CD4-positive, alpha-beta T cell treated with Interleukin-17A for 4 hours (primary cell): ENCODE measurements around the gene MRPL57.
"Not testable (repeated sequence)": the region's sequence is repeated elsewhere in the genome, so short reads cannot be mapped to it uniquely, and the experiment has no call there.

ENCODE experiments used
- DNase-seq: peaks from one replicate; pipeline ENCODE4 v3.0.0-alpha.2; 2020; ENCODE audit warnings: mixed read lengths

MRPL57 gene

DNA sequence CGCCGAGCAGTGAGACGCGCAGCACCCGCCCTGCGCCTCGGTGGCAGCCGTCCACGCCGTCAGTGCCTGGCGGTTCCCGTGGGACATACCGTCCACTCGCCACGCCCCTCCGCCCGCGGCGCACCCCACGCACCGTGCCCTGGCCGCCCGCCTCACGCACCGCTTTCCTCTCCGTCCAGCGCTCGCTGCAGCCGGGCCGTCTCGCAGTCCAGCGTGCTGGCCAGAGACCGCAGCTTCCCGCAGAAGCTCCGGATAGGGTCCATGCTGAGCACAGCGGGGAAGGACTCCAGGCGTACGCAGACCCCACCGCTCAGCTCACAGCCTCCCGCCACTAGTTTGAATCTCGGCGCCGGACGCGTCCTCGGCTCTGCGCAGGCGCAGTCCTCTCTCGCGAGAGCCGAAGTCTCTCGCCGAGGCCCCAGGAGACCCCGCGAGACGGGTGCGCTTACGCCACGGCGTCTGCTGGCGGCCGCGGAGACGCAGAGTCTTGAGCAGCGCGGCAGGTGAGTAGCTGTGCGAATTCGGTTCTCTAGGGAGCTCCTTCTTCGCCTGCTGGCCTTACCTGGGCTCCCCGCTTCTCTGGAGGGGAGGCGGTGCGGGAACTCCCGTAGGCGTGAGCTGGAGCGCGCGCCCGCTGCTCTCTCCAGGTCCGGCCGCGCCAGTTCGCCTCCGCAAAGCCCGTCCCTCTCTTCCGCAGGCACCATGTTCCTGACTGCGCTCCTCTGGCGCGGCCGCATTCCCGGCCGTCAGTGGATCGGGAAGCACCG is at the start of gene MRPL57, which contains the start of gene SKA3:
Gene MRPL57 (plus strand): TSS at position 444 of the 767 bp plus-strand sequence. CDS start 259 bp downstream, at position 703.
Gene SKA3 (minus strand): TSS at position 338 of the 767 bp plus-strand sequence. CDS start 75 bp downstream, at position 263.
- DNase-seq, result peak; percentile 92

DNA sequence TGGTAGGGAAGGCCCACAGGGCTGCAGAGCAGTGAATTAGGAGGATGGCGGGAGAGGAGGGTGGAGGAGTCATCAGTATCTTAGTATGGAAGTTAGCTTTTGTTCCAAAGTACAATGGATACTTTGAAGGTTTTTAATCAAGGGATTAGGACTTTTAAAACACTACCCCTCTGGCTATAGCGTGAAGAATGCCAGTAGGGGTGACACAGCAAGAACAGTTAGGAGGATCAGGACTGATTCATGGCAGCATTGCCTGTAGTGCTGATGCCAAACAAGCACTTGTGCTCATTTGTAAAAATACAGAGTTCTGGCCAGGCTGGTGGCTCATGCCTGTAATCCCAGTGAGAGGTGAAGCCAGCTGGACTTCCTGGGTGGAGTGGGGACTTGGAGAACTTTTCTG is 46.3 kb upstream of the MRPL57 start:
- DNase-seq, result no peak

DNA sequence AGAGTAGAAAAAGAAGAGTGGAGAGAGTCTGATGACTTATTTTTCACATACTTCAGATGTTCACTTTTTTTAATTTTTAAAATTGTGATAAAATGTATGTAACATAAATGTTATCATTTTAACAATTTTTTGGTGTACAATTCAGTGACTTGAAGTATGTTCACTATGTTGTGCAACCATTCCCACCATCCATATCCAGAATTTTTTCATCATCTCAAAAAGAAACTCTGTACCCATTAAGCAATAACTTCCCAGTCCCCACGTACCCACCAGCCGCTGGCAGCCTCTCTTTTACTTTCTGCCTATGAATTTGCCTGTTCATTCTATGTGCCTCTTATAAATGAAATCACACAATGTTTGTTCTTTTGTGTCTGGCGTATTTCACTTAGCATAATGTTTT is 43.4 kb upstream of the MRPL57 start:
- DNase-seq, result no peak

DNA sequence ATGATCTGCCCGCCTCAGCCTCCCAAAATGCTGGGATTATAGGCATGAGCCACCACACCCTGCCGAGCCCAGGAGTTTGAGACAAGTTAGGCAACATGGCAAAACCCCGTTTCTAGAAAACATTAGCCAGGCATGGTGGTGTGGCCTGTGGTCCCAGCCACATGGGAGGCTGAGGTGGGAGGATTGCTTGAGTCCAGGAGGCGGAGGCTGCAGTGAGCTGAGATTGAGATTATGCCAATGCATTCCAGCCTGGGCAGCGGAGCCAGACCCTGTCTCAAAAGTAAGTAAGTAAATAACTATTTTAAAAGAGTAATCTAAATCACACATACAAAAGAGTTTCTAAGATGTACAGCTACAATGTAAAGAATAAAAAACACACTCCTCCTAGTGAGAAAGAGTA is 42.0 kb upstream of the MRPL57 start:
- DNase-seq, result no peak

DNA sequence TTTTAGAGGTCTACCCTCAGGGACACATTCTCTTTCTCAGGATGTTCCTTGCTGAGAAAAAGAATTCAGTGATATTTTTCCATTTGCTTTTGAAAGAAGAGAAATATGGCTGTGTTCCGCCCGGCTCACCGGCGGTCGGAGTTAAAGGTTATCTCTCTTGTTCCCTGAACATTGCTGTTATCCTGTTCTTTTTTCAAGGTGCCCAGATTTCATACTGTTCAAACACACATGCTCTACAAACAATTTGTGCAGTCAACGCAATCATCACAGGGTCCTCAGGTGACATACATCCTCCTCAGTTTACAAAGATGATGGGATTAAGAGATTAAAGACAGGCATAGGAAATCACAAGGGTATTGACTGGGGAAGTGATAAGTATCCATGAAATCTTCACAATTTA is 40.6 kb upstream of the MRPL57 start:
- not testable (repeated sequence) for DNase-seq

DNA sequence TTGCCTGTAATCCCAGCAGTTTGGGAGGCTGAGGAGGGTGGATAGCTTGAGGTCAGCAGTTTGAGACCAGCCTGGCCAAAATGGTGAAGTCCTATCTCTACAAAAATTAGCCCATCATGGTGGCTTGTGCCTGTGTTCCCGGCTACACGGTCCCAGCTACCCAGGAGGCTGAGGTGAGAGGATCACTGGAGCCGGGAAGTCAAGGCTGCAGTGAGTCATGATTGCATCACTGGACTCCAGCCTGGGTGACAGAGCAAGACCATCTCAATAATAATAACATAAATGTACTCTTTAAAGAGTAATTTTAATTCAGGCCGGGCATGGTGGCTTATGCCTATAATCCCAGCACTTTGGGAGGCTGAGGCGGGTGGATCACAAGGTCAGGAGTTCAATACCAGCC is 38.8 kb upstream of the MRPL57 start:
- no peak for DNase-seq

DNA sequence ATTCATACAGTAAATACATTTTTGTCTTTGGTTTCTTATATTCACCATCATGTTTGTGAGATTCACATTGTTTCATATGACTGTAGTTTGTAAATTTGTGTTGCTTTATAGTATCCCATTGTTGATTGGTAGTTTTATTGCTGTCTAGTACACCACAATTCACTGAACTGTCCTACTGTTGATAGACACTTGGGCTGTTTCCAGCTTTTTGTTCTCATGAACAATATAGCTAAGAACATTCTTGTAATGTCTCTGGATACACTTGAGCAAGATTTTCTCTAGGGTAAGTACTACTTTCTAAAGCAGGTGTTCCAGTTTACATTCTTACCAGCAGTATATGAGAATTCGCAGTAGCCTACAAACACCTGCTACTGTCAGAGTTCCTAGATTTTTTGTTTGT is 37.9 kb upstream of the MRPL57 start:
- DNase-seq, result no peak

DNA sequence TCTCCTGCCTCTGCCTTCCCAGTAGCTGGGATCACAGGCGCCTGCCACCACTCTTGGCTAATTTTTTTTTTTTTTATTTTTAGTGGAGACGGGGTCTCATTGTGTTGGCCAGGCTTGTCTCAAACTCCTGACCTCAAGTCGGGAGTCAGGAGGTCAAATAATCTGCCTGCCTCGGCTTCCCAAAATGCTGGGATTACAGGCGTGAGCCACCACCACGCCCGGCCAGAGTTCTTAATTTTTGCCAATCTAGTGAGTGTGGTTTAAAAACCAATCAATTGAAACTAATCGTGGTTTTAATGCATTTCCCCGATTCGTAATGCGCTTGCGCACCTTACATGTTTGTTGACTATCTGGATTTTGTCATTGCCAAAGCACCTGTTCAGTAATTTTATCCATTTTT is 37.1 kb upstream of the MRPL57 start:
- DNase-seq, result no peak

DNA sequence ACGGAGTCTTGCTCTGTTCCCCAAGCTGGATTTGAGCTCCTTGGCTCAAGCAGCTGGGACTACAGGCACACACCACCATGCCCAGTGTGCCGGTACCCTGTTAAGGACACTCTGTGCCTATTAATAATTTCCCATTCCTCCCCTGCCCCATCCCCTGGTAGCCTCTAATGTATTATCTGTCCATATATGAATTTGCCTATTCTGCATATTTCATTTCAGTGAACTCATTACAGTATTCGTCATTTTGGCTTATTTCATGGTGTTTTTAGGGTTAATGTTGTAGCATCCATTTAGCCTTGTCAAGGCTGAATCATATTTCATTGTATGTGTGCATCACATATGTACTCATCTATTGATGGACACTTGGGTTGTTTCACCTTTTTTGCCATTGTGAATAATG is 33.7 kb upstream of the MRPL57 start:
- DNase-seq, result no peak

DNA sequence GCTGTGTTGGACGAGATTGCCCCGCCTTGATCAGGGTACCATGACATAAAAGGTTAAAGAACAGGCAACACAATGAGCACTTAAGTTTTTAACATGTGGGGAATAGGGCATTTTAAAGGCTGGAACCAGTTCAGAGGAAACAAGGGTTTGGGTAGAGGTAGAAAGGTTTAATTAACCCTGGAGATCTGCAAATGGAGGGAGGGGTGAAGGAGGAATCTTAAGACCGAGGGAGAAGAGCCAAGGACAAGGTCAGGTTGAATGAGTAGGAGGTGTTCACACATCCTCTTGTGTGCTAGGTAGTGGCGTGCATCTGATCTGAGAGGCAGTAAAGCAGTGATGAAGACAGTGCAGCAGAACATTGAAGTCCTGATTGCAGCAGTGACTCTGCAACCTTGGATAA is 28.6 kb upstream of the MRPL57 start:
- no peak for DNase-seq

DNA sequence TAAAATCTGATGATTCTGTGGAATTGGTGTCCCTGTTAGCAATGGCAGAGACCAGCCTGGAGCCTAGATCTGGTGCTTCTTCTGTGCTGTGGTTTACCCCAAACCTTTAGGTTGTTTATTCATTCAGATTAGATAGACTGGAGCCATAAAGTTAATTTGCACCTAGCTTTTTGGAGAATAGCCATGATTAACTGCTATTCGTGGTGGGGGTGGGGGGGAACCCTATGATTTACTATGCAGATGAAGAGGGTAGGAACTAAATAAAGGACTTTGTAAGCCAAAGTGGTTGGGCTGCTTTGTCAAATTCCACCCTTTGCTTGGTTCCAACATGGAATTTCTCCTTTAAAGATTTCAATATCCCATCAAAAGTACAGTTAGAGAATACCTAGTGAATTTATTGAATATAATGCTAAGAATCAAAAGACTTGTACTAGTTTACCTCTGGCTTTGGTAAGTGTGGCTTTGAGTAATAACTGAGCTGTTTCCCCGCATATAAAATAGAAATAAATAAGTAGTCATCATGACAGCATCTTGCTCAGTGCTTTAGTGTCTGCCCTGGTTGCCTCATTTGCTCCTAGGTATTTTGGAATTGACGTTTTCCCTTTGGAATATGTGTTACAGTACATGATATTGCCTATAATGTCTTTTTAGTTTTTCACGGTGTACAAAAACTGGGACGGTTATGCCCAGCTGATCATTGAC is 27.8 kb upstream of the MRPL57 start:
- no peak for DNase-seq

DNA sequence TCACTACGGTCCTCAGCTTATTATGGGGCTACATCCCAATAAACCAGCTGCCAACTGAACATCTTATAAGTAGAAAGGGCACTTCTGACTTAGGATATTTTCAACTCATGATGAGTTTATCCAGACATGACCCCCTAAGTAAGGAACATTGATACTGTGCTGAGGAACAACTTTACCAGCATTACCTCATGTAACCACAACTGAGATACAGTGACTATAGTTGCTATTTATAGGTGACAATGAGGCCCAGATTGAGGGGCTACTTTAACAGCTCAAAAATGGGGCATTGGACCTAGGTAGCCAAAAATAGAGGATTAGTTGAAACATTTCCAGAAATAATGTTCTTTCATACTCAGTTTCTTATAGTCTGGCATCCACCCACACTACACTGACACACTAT is 26.9 kb upstream of the MRPL57 start:
- no peak for DNase-seq

DNA sequence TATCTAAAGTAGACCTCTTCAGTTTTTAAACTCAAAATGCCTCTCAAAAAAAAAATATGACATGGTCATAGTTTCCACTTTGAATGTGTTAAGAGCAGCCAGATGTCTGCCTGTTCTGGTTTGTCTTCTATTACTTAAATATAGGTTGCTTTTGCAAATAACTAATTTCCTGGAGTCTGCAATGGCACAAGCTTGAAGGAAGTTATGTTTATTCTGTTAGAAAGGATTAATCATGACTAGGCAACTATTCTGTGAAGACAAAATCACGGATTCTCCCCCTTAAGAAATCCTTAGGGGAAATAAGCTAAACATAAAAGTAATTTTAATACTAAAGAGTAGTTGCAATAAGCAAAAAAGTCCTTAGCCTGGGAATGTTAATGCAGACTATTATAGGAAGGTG is 26.4 kb upstream of the MRPL57 start:
- DNase-seq, result no peak

DNA sequence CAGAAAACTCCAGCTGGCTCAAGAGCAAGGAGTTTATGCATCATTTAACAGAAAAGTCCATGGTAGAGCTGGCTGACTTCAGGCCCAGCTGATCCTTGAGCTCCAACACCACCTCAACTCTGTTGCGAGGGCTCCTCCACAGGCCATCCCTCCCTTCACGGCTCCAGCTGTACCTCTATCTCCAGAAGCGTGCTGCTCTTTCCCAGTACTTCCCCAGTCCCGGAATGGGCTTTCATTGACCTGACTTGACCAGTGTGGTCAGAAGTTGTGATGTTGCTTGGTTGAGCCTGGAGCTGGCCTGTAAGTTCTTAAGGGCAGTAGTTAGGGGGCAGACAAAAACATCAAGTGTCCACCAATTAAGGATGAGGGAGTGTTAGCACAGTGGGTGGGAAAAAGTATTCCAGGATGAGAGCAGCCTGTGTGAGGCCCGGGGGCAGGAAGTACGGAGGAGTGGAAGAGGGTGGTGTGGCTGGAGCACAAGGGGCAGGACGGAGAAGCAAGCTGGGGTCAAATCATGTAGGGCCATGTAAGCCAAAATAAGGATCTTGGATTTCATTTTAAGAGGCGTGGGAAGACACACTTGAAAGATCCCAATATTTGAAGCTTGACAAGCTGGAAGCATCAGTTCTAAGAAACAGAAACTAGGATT is 24.1 kb upstream of the MRPL57 start:
- DNase-seq, result no peak

DNA sequence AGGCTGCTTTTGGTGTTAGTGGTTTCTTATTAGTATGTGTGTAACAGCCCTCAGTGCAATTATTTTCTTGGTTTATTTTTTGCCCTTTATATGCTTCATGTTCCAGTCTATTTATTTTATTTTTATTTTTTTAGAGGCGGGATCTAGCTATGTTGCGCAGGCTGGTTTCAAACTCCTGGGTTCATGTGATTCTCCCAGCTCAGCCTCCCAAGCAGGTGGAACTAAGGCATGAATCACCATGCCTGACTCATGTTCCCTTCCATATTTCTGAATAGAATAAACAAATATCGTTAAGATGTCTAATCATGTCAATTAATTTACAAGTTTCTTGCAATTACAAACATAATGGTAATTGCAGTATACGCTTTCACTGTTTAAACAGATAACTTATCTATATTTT is 11.8 kb upstream of the MRPL57 start:
- DNase-seq, result no peak

DNA sequence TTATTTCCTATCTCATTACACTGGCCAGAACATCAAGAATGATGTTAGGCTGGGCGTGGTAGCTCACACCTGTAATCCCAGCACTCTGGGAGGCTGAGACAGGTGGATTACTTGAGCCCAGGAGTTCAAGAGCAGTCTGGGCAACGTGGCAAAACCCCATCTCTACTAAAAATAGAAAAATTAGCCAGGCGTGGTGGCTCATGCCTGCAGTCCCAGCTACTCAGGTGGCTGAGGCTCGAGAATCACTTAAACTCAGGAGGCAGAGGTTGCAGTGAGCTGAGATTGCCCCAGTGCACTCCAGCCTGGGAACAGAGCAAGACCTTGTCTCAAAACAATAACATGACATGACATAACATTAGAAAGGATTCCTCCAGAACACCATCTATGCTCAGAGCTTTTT is 10.9 kb upstream of the MRPL57 start:
- DNase-seq, result not testable (repeated sequence)

DNA sequence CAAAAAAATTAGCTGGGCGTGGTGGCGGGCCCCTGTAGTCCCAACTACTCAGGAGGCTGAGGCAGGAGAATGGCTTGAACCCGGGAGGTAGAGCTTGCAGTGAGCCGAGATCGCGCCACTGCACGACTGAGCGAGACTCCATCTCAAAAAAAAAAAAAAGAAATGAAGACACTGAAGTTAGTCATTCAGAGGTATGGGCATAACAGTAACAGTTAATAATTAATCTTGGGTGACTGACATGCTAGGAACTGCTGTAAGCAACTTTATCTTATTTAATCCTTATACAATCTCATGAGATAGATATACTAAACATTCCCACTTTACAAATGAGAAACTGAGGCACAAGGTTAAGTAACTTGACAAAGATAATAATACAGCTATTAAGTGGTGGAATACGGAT is 5.0 kb upstream of the MRPL57 start:
- DNase-seq, result no peak

DNA sequence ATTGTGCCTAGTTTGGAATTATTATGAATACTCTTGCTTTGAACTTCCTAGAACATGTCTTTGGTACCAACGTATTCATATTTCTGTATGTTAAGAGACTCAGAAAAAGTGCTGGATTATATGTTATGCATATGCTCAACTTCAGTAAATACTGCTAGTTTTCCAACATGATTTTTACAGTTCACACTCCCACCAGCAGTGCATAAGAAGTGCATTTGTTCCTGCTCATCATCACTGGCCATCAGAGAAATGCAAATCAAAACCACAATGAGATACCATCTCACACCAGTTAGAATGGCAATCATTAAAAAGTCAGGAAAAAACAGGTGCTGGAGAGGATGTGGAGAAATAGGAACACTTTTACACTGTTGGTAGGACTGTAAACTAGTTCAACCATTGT is 2.7 kb upstream of the MRPL57 start:
- not testable (repeated sequence) for DNase-seq

DNA sequence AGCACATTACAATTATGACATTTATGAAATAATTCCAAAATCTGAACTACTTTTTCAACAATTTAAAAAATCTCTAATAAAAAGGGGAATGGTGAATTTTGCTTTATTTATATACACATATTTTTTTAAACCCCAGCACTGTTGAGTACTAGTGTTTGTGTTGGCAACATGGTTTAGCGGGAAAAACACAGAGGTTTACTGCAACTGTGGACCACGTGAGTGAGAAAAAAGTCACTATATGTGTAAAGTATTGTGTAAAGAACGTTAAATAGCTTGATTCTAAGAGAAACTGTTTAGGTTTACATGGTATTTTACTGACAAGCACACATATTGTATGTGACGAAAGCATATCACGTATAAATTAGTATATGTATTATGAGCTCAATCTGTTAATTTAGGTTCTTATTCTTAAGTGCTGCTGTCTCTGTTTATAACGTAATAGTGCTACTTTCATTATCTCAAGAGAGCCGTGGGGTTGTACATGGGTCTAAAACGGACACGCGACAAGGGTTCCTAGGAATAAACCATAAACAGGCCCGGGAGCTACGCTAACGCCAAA is 723 bp upstream of the MRPL57 start:
- DNase-seq, result no peak

DNA sequence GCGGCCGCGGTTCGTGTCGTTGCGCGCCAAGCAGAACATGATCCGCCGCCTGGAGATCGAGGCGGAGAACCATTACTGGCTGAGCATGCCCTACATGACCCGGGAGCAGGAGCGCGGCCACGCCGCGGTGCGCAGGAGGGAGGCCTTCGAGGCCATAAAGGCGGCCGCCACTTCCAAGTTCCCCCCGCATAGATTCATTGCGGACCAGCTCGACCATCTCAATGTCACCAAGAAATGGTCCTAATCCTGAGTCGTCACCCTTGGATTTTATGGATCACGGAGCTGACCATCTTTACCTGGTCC is 475 bp downstream of the MRPL57 start:
- DNase-seq, result no peak

DNA sequence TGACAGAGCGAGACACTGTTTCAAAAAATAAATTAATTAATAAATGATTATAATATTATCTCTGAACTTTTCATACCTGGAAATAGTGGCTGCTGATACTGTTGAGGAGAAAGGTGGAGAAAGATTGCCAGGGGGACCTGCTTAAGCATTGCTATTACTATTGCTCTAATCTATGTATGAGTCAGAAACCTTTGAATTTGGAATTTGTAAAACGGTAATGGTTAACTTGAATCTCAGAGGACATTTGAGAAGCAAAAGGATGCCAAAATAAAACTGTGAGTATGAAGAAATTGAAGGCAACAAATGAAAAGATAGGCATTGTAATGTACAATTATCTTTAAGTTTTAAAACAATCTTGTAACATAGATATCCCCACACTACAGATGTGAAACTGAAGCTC is 5.2 kb downstream of the MRPL57 start:
- DNase-seq, result no peak

DNA sequence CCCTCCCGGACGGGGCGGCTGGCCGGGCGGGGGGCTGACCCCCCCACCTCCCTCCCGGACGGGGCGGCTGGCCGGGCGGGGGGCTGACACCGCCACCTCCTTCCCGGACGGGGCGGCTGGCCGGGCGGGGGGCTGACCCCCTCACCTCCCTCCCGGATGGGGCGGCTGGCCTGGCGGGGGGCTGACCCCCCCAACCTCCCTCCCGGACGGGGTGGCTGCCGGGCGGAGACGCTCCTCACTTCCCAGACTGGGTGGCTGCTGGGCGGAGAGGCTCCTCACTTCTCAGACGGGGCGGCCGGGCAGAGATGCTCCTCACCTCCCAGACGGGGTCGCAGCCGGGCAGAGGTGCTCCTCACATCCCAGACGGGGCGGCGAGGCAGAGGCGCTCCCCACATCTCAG is 10.0 kb downstream of the MRPL57 start:
- DNase-seq, result not testable (repeated sequence)

DNA sequence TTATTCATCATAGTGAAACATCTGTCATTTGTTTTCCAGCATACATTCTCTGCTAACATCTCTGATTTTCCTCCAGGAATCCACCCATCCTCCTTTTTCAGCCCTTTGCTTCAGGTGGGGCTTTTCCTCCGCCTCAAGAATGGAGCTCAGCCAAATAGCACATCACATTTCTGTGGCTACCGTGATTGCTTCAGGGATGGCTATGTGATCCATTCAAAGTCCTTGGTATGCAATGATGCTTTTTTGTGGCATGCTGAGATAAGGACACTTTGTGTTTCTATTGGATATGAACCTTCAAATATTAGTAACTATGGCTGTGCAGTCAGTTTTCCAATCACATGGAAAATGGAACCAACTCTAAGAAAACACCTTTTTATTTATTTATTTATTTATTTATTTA is 18.3 kb downstream of the MRPL57 start:
- DNase-seq, result not testable (repeated sequence)
